PC-3 (cell line): ENCODE measurements around the gene SMIM27. TPM values are rescaled to one million over a fixed set of nuclear protein-coding genes. Genes with fewer than 3 reads are reported as not detected.
A peak's percentile ranks its signal among the peaks of the same experiment; 100 is the strongest.

Experiments
- ATAC-seq: fragments of 200-7000 bp; cut with Tn5 transposase; 2 replicates; pipeline ENCODE4 v1.9.1; 2020; ENCODE audit warnings: mild to moderate bottlenecking, moderate library complexity
- BruUV-seq: library from RNA; stranded (reverse); fragments of 400-500 nt; replicated peaks from 2 replicates; lab custom pipeline; 2021; lab: Mats Ljungman, UMichigan
- CTCF ChIA-PET: fragments of 300-600 bp; sonication (Branson Sonifier 250); formaldehyde crosslinking; loops from one replicate; lab custom pipeline; 2022; ENCODE audit warnings: antibody characterized with exemption; lab: Charles Lee
- POLR2A ChIA-PET: fragments of 300-600 bp; sonication (Branson Sonifier 250); formaldehyde crosslinking; loops from one replicate; lab custom pipeline; 2022; ENCODE audit warnings: antibody characterized with exemption; ENCODE audit not compliant: unreplicated experiment; lab: Charles Lee
- DNase-seq: peaks from one replicate; pipeline ENCODE4 v3.0.0-alpha.2; 2015
- H2AFZ ChIP-seq: fragments of 300-600 bp; sonication (generic); 2 replicates; pipeline ENCODE4 v1.6.0; 2016; ENCODE audit warnings: antibody characterized with exemption, low read length
- H3F3A ChIP-seq: fragments of 300-600 bp; sonication (generic); one replicate; pipeline ENCODE4 v1.6.0; 2017; ENCODE audit warnings: antibody characterized with exemption, low read length, control low read depth, mild to moderate bottlenecking; ENCODE audit not compliant: unreplicated experiment
- H3K27ac ChIP-seq: fragments of 300-600 bp; sonication (generic); 2 replicates; pipeline ENCODE4 v1.5.1; 2016; ENCODE audit warnings: mild to moderate bottlenecking, low read length
- H3K27me3 ChIP-seq: fragments of 300-600 bp; sonication (generic); 2 replicates; pipeline ENCODE4 v1.6.1; 2016; ENCODE audit warnings: low read length, mixed read lengths
- H3K36me3 ChIP-seq: fragments of 300-600 bp; sonication (generic); 2 replicates; pipeline ENCODE4 v1.6.1; 2016; ENCODE audit warnings: low read depth, mixed run types, low read length, mixed read lengths
- H3K4me1 ChIP-seq: fragments of 300-600 bp; sonication (generic); 2 replicates; pipeline ENCODE4 v1.5.1; 2016; ENCODE audit warnings: low read length; ENCODE audit not compliant: insufficient read depth
- H3K4me2 ChIP-seq: fragments of 300-600 bp; sonication (generic); 2 replicates; pipeline ENCODE4 v1.6.0; 2016; ENCODE audit warnings: low read length
- H3K4me3 ChIP-seq: fragments of 300-600 bp; sonication (generic); 2 replicates; pipeline ENCODE4 v1.5.1; 2016; ENCODE audit warnings: mild to moderate bottlenecking, low read length, mixed read lengths
- H3K79me2 ChIP-seq: fragments of 300-600 bp; sonication (generic); 2 replicates; pipeline ENCODE4 v1.6.1; 2017; ENCODE audit warnings: low read length, mixed read lengths
- H3K9ac ChIP-seq: fragments of 300-600 bp; sonication (generic); 2 replicates; pipeline ENCODE4 v1.6.0; 2016; ENCODE audit warnings: mild to moderate bottlenecking, low read length
- H3K9me2 ChIP-seq: fragments of 300-600 bp; sonication (generic); replicated peaks from 2 replicates; pipeline ENCODE4 v1.6.1; 2016; ENCODE audit warnings: mixed run types, low read length, mixed read lengths
- H3K9me3 ChIP-seq: fragments of 300-600 bp; sonication (generic); 2 replicates; pipeline ENCODE4 v1.6.1; 2016; ENCODE audit warnings: low read length, mixed read lengths
- H4K20me1 ChIP-seq: fragments of 300-600 bp; sonication (generic); 2 replicates; pipeline ENCODE4 v1.6.1; 2016; ENCODE audit warnings: low read length, mixed read lengths
- CTCF ChIP-seq: fragments of 300-600 bp; sonication (generic); conservative IDR thresholded peaks from 2 replicates; pipeline ENCODE4 v1.5.1; 2017; ENCODE audit warnings: antibody characterized with exemption, low read depth, mild to moderate bottlenecking, low read length
- EZH2 ChIP-seq: fragments of 300-600 bp; sonication (generic); IDR thresholded peaks from one replicate; pipeline ENCODE4 v1.6.1; 2017; ENCODE audit warnings: antibody characterized with exemption, mild to moderate bottlenecking, low read length; ENCODE audit not compliant: unreplicated experiment
- EZH2phosphoT487 ChIP-seq: fragments of 300-600 bp; sonication (generic); IDR thresholded peaks from 2 replicates; pipeline ENCODE4 v1.6.1; 2018; ENCODE audit warnings: mild to moderate bottlenecking, antibody characterized with exemption, low read length, borderline replicate concordance
- intact Hi-C: fragments of 100-400 bp; cut with micrococcal nuclease; formaldehyde crosslinking; loops from 2 replicates; pipeline ENCODE4 v1.9.0; 2023
- total RNA-seq: library from RNA; depleted of rRNA; stranded (reverse); fragments of >200 nt; gene quantifications from 2 replicates; pipeline ENCODE4 v1.2.3, GENCODE V29; 2014

SMIM27 gene
- total RNA-seq, 1 experiment from 2014 or later = 3.0 TPM

GRCh38 chr9:32589083-32589723, 37.1 kb downstream of the SMIM27 start:
- CTCF ChIA-PET = interaction anchor here (0.6 to 1.6 kb wide), 6 partner anchors 83 to 379 kb away, joined by 3 to 10 read pairs (median 4); no protein-coding TSS in a partner anchor
- Histone ChIP-seq H3K27ac (no peak overlapping the region; the same call in none of the 2 replicates), H3K79me2 (no peaks in the 10 kb centered on the region), H3K27me3 (no peaks in the 10 kb centered on the region), H3K9me3 (no peaks in the 10 kb centered on the region), H3K4me3 (no peak overlapping the region), H4K20me1 (no peaks in the 10 kb centered on the region), H3K9ac (no peak overlapping the region; the same call in 1 of the 2 replicates), H3K9me2 (no peaks in the 10 kb centered on the region), H3F3A (no peaks in the 10 kb centered on the region), H3K4me1 (peaks cover 15% of the 10 kb centered on the region), H2AFZ (no peak overlapping the region), H3K4me2 (no peak overlapping the region), H3K36me3 (no peaks in the 10 kb centered on the region)
- ATAC-seq (peak; percentile 72), DNase-seq (peak; percentile 68)
- POLR2A ChIA-PET = no interaction called here
- TF ChIP-seq CTCF (peak; percentile 75), EZH2phosphoT487 (no peak), EZH2 (no peak)
- BruUV-seq = no TSS peak
- intact Hi-C loops = loop anchor here (1.0 kb wide), 2 partner anchors 115 to 379 kb away; no protein-coding TSS in a partner anchor

GRCh38 chr9:32590476-32590875, 38.3 kb downstream of the SMIM27 start:
- H2AFZ ChIP-seq = no peak overlapping the region
- no peak for TF ChIP-seq CTCF
- H3K9me2 ChIP-seq = no peaks in the 10 kb centered on the region
- no peaks in the 10 kb centered on the region for H3K27me3 ChIP-seq
- CTCF ChIA-PET = interaction anchor here (0.7 to 1.3 kb wide), 2 partner anchors 11 to 378 kb away, joined by 5 to 6 read pairs; no protein-coding TSS in a partner anchor
- H3K9me3 ChIP-seq = no peaks in the 10 kb centered on the region
- peaks cover 15% of the 10 kb centered on the region for H3K4me1 ChIP-seq
- H3K4me3 ChIP-seq = no peak overlapping the region
- no peaks in the 10 kb centered on the region for H3K36me3 ChIP-seq
- POLR2A ChIA-PET = interaction anchor here (0.5 kb wide), 1 partner anchor 72 kb away, joined by 5 read pairs; no protein-coding TSS in a partner anchor
- H3K27ac ChIP-seq = peak overlapping the region; percentile 95
- H3K79me2 ChIP-seq = no peaks in the 10 kb centered on the region
- H3K4me2 ChIP-seq = peak overlapping the region; percentile 64
- H3K9ac ChIP-seq = peak overlapping the region; percentile 72
- no peaks in the 10 kb centered on the region for H4K20me1 ChIP-seq
- ATAC-seq = no peak
- no TSS peak for BruUV-seq
- no peak for DNase-seq
- no peaks in the 10 kb centered on the region for H3F3A ChIP-seq
- intact Hi-C loops = no loop called here

- ATAC-seq (peak; percentile 98), DNase-seq (peak; percentile 80)
- TF ChIP-seq CTCF (no peak), EZH2 (no peak), EZH2phosphoT487 (no peak)
- peaks cover 15% of the 10 kb centered on the region for H3K4me1 ChIP-seq
- H4K20me1 ChIP-seq = no peaks in the 10 kb centered on the region
- no peak overlapping the region for H3K4me3 ChIP-seq
- intact Hi-C loops = no loop called here
- H3K27ac ChIP-seq = peak overlapping the region; percentile 95
- ChIA-PET POLR2A (interaction anchor here (0.5 kb wide), 1 partner anchor 71 kb away, joined by 5 read pairs; no protein-coding TSS in a partner anchor), CTCF (interaction anchor here (0.7 to 1.3 kb wide), 2 partner anchors 11 to 378 kb away, joined by 5 to 6 read pairs; no protein-coding TSS in a partner anchor)
- no TSS peak for BruUV-seq
- H3K27me3 ChIP-seq = no peaks in the 10 kb centered on the region
- no peaks in the 10 kb centered on the region for H3F3A ChIP-seq
- H3K9ac ChIP-seq = peak overlapping the region; percentile 72
- H3K79me2 ChIP-seq = no peaks in the 10 kb centered on the region
- peak overlapping the region; percentile 64 for H3K4me2 ChIP-seq
- H2AFZ ChIP-seq = no peak overlapping the region
- H3K36me3 ChIP-seq = no peaks in the 10 kb centered on the region
- no peaks in the 10 kb centered on the region for H3K9me2 ChIP-seq
- no peaks in the 10 kb centered on the region for H3K9me3 ChIP-seq
These were observed 38.8 kb downstream of the SMIM27 start for GRCh38 chr9:32590898-32591297.
